Chondrocyte (in vitro differentiated cells): ENCODE results near the gene CDCA4. TPM values are rescaled to one million over a fixed set of nuclear protein-coding genes. Genes with fewer than 3 reads are reported as not detected.
"Not testable (repeated sequence)": the region's sequence is repeated elsewhere in the genome, so short reads cannot be mapped to it uniquely, and the experiment has no call there.

Experiments used
- DNase-seq: peaks from one replicate; pipeline ENCODE4 v3.0.0; 2021; ENCODE audit warnings: mixed read lengths, low spot score
- H3K27ac Mint-ChIP-seq: one replicate; pipeline ENCODE4 v1.8.0; 2021; ENCODE audit warnings: mild to moderate bottlenecking, moderate library complexity, mixed read lengths; ENCODE audit not compliant: unreplicated experiment
- H3K27me3 Mint-ChIP-seq: 2 replicates; pipeline ENCODE4 v1.8.0; 2021; ENCODE audit warnings: low read depth, mixed read lengths
- H3K36me3 Mint-ChIP-seq: 2 replicates; pipeline ENCODE4 v1.8.0; 2021; ENCODE audit warnings: low read depth, mixed read lengths
- H3K4me1 Mint-ChIP-seq: 2 replicates; pipeline ENCODE4 v1.8.0; 2021; ENCODE audit warnings: low read depth, mild to moderate bottlenecking, mixed read lengths
- H3K4me3 Mint-ChIP-seq: one replicate; pipeline ENCODE4 v1.8.0; 2021; ENCODE audit warnings: mild to moderate bottlenecking, moderate library complexity, mixed read lengths; ENCODE audit not compliant: unreplicated experiment
- H3K9me3 Mint-ChIP-seq: 2 replicates; pipeline ENCODE4 v1.8.0; 2021; ENCODE audit warnings: low read depth, mixed read lengths
- total RNA-seq: library from RNA; stranded (reverse); gene quantifications from 3 replicates; pipeline ENCODE4 v1.2.1, GENCODE V29; 2021
- TF ChIP-seq, protein P1 (sequence below): fragments of 200-600 bp; sonication (generic); IDR thresholded peaks from 2 replicates; pipeline ENCODE4 v1.5.0; 2021; ENCODE audit warnings: antibody characterized with exemption, mild to moderate bottlenecking, moderate library complexity

Gene CDCA4
- total RNA-seq, 1 donor from 2014 or later: 18.0 TPM

DNA sequence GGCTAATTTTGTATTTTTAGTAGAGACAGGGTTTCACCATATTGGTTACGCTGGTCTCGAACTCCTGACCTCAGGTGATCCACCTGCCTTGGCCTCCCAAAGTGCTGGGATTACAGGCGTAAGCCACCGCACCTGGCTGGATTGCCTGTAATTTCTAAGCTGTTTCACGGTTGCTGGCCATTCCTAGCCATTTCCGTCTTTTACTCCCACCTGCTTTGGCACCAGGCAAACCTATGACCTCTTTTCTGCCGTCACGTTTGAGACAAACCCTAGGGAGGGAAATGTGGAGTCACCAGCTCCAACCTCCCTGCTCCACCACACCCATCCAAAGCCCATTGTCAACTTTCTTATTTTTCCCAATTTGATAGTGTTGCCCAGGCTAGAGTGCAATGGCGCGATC, 43.1 kb upstream of the CDCA4 start:
- TF ChIP-seq, protein P1, sequence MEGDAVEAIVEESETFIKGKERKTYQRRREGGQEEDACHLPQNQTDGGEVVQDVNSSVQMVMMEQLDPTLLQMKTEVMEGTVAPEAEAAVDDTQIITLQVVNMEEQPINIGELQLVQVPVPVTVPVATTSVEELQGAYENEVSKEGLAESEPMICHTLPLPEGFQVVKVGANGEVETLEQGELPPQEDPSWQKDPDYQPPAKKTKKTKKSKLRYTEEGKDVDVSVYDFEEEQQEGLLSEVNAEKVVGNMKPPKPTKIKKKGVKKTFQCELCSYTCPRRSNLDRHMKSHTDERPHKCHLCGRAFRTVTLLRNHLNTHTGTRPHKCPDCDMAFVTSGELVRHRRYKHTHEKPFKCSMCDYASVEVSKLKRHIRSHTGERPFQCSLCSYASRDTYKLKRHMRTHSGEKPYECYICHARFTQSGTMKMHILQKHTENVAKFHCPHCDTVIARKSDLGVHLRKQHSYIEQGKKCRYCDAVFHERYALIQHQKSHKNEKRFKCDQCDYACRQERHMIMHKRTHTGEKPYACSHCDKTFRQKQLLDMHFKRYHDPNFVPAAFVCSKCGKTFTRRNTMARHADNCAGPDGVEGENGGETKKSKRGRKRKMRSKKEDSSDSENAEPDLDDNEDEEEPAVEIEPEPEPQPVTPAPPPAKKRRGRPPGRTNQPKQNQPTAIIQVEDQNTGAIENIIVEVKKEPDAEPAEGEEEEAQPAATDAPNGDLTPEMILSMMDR: no peak
- Mint-ChIP-seq H3K9me3 (no peaks in the 10 kb centered on the region), H3K27ac (no peak overlapping the region), H3K4me3 (no peak overlapping the region), H3K36me3 (no peaks in the 10 kb centered on the region), H3K27me3 (peaks cover 4% of the 10 kb centered on the region), H3K4me1 (peaks cover 3% of the 10 kb centered on the region)
- no peak for DNase-seq

DNA sequence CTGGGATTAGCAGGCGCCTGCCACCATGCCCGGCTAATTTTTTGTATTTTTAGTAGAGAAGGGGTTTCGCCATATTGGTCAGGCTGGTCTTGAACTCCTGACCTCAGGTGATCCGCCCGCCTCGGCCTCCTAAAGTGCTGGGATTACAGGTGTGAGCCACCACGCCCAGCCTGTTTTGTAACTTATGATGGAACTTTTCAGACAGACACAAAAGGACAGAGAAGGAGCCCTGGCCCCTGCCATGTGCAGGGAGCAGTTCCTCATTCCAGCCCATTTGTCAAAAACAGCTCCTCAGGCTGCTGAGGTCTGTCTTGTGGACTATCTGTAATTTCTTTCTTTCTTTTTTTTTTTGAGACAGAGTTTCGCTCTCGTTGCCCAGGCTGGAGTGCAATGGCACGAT, 42.6 kb upstream of the CDCA4 start:
- H3K4me1 Mint-ChIP-seq, H3K4me3 Mint-ChIP-seq, DNase-seq, H3K36me3 Mint-ChIP-seq, H3K27me3 Mint-ChIP-seq, H3K9me3 Mint-ChIP-seq, H3K27ac Mint-ChIP-seq: not testable (repeated sequence)

DNA sequence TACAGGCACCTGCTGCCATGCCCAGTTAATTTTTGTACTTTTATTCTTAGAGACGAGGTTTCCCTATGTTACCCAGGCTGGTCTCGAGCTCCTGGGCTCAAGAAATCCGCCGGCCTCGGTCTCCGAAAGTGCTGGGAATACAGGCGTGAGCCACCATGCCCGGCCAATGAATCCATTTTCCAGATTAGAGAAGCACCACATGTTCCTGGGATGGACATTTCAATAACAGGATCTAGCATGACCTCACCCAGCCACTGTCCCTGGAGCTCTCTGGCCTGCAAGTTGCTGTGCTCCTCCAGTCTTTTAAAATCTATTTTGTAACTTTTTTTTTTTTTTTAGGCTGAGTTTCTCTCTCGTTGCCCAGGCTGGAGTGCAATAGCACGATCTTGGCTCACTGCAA, 42.2 kb upstream of the CDCA4 start:
- TF ChIP-seq, protein P1: no peak
- H3K27me3 Mint-ChIP-seq: peaks cover 4% of the 10 kb centered on the region
- H3K9me3 Mint-ChIP-seq: no peaks in the 10 kb centered on the region
- H3K4me1 Mint-ChIP-seq: peaks cover 3% of the 10 kb centered on the region
- H3K4me3 Mint-ChIP-seq: no peak overlapping the region
- no peak for DNase-seq
- H3K27ac Mint-ChIP-seq: no peak overlapping the region
- no peaks in the 10 kb centered on the region for H3K36me3 Mint-ChIP-seq

DNA sequence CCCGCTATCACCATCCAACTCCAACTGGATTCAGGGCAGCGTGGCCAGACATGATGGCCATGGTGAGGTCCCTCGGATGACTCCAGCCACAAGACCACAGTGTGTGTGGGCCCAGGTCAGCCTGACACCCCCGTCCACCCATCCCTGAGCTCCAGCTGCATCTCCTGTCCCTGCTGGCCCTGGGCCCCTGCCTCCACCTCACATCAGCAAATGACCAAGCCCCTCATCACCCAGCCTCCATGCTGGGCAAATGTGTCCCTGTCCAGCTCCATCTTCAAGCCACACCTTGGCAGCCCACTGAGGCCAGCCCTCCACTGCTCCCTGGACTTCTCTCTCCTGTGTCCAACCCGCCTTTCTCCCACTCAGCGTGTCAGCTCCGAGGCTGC, 41.2 kb upstream of the CDCA4 start:
- Mint-ChIP-seq H3K27me3 (peaks cover 4% of the 10 kb centered on the region), H3K4me3 (no peak overlapping the region), H3K36me3 (no peaks in the 10 kb centered on the region), H3K9me3 (no peaks in the 10 kb centered on the region), H3K27ac (no peak overlapping the region), H3K4me1 (peaks cover 3% of the 10 kb centered on the region)
- TF ChIP-seq, protein P1: no peak
- no peak for DNase-seq

DNA sequence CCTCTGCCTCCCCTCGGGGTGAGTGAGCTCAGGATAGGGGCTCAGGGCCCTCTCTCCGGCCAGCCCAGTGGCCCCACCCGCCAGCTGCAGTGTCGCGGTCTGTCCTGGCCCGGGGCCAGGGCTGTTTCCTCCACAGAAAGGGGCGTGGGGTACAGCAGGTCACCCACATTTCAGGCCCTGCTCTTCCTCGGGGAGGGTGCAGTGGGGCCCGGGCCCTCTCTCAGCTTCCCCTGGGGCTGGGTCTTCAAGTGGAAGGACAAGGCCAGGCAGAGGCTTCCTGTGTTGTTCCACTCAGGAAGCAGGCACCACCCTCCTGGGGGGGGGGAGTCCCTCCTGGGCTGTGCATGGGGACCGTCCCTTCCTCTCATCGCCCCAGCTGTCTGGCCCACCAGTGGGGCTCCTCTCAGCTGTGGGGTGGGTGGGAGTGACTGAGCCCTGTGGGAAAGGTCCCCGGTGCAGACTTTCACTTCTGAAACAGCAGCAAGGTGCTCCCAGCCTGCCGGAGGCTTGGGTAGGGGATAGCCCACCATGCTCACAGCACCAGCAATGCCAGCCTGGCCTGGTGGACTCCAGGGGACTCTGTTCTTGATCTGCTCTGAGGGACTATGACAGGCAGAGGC, 40.7 kb upstream of the CDCA4 start:
- Mint-ChIP-seq H3K4me1 (peaks cover 3% of the 10 kb centered on the region), H3K4me3 (no peak overlapping the region), H3K36me3 (no peaks in the 10 kb centered on the region), H3K27ac (no peak overlapping the region), H3K27me3 (peaks cover 6% of the 10 kb centered on the region), H3K9me3 (no peaks in the 10 kb centered on the region)
- TF ChIP-seq, protein P1: no peak
- no peak for DNase-seq

DNA sequence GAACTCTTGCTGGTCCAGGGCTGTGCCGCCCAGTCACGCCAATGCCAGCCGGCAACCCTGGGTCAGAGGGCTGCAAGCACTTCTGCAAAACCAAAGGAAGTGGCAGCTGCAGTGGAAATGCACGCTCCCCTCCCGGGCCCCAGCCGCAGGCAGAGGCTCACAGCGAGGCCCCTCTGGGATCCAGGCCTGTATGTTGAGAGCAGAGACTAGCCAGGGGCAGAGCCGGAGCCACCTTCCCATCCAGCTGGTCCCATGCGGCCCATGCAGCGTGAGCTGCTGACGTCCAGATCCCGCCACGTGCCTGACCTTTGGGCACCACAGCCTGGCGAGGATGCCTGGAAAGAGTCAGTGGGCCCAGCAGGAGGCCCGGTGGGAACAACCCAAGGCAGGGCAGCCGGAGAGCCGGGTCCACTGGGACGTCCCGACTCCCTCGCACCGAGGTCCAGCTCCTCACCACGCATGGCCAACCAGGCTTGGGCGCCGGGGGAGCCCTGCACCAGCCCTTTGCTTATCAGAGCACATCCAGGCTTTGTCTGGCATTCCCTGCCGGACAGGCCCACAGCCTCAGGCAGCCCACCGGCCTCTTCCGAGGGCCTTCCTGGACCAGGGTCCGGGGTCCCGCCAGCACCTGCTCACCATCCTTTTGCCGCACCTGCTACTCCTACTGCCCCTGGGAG, 40.0 kb upstream of the CDCA4 start:
- peaks cover 6% of the 10 kb centered on the region for H3K27me3 Mint-ChIP-seq
- TF ChIP-seq, protein P1: no peak
- H3K27ac Mint-ChIP-seq: no peak overlapping the region
- no peak for DNase-seq
- H3K4me3 Mint-ChIP-seq: no peak overlapping the region
- peaks cover 3% of the 10 kb centered on the region for H3K4me1 Mint-ChIP-seq
- no peaks in the 10 kb centered on the region for H3K9me3 Mint-ChIP-seq
- no peaks in the 10 kb centered on the region for H3K36me3 Mint-ChIP-seq
